Measurements from ENCODE around the gene ZNF879.

ZNF879 gene

DNA sequence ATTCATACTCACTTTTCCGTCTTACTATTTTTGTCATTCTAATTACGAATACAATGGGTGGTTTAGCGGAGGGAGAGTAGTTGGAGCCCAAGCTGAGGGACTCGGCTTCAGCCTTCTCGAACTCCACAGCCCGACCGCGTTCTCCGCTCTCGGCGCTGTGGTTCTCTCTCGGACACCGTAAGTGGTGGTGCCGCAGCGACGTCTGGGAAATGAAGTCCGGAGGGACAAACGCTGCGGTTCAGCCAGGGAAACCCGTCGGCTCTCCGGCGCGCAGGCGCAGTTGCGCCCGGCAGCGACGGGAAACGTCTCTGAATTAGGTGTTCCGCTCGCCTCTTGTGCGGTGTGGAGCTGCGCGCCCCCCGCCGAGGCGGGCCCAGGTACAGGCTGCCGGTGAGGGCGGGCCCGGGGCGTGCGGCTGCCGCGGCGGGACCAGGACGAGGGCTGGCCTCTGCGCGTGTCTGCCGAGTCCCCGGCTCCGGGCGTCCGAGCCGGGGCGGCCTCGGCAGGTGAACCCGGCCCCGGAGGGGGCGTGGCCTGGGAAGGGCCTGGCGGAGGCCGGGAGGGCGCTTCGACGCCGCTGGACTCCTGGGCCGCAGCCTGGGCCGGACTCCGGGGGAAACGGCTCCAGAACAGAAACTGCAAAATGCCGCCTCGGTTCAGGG, at the start of gene ZNF879:
TSS of gene ZNF879 (plus strand) at position 277 of the 662 bp plus-strand sequence. CDS start 1,201 bp downstream, outside the sequence.
- peak; percentile 80 to 91 for DNase-seq

- DNase-seq: no peak
Observed at GRCh38 chr5:178981381-178981780, 42.2 kb upstream of the ZNF879 start.

DNA sequence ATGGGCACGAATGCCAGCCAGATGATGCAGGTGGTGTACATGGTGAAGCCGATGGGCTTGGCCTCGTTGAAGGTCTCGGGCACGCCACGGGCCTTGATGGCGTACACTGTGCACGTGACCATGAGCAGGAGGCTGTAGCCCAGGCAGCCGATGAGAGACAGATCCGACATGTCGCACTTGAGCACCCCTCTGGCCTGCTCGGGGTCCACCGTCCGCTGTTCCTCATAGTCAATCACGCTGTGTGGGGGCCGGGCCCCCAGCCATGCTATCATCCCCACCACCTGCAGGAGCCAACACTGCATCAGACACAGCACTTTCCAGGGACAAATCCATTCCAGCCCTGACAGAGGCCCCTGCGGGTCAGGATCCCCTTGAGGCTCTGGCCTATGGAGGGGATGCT, 40.7 kb upstream of the ZNF879 start:
- DNase-seq: no peak

- no peak for DNase-seq
Observed at GRCh38 chr5:178983728-178984127, 39.9 kb upstream of the ZNF879 start.

DNA sequence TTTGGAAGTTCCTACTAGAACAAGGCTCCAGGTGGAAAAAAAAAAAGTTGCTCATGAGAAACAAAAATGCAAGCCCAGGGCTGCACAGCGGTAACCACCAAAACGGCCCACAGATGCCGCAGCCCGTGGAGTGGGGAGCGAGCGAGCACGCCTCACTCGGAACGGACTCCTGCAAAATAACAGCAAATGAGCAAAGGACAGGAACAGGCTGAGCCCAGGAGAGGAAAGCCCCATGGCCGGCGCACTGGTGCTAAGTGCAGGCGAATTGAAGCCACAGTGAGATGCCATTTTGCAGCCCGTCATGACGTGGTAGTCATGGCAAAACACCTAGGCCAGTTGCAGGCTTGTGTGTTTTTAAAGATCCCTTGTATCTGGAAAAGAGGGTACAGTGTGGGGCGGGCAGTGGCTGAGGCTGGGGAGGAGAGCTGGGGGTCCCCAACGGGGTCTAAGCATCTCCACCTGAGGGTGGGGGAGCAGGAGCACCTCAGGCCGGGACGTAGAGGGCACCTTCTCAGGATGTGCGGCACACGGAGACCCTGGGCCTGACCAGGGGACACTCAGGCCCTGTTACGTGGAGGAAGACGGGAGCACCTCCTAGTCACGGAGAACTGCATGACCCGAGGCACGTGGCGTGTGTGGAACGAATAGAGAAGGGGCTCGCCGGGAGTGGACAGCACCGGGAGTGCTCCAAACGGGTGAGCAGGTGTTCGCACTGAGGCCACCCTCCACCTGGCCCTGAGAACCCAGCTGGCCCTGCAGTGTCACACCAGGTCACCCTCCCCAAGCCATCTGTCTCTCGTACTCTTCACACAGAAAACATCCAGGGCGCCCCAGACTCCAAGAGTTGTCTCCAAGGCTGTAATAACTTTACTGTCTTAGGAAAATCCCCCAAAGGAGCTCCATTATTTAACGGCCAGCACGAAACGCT, 39.2 kb upstream of the ZNF879 start:
- no peak for DNase-seq

DNA sequence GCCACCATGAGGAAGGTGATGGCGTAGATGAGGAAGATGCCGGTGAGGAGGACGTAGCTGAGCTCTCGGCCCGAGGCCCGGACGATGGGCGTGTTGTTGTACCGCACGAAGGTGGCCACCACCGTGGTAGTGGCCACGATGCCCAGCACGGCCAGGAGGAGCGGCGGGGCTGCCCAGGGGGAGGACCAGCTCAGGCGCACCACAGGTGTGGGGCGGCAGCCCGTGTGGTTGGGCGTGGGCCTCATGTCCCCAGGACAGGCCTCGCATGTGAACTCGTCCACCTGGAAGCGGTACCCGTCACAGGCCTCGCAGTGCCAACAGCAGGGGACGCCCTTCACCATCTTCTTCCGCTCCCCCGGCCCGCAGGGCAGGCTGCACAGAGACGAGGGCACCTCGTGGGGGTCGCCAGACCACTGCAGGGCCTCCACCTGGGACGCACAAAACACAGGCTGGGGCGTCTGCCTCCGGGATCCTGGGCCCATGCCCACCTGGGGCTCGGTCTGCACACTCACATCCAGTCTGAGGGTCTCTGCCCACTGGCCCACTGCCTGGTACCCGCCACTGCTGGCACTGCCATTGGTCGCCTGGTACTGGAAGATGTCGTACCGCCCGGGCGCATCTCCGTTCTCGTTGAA, 37.2 kb upstream of the ZNF879 start:
- no peak for DNase-seq

DNA sequence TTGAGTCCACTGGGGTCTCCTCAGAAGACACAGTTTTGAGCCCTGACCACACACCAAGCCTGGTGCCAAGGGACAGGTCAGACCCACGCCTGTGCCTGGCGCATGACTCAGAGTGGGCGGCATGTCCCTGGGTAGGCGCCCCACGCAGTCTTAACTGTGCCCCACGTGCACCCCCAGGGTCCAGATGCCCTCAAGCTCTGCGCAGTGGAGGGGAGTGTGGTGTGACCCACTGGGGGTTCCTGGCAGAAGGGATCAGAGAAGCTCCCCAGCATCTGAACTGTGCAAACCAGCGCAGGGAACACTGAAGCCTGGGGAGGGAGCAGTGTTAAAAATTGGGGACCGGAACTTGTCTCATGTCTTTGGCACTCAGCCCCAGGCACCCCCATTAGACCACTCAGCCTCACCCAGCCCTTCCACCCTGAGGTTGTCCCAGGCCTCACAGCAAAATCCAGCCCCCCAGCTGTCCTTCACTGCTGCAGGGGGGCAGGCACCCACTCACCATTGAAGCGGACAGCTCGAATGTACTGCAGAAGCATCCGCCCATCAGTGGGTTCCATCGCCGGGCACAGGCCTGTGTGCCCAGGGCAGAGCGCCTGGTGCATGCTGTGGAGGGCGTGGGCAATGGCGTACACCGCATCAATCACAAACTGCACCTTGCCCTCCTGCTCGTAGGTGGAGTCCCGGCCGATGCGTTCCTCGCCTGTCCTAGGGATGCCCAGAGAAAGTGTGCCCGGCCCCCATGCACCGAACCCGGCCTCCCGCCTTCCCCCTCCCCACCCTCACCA, 35.0 kb upstream of the ZNF879 start:
- DNase-seq: no peak

DNA sequence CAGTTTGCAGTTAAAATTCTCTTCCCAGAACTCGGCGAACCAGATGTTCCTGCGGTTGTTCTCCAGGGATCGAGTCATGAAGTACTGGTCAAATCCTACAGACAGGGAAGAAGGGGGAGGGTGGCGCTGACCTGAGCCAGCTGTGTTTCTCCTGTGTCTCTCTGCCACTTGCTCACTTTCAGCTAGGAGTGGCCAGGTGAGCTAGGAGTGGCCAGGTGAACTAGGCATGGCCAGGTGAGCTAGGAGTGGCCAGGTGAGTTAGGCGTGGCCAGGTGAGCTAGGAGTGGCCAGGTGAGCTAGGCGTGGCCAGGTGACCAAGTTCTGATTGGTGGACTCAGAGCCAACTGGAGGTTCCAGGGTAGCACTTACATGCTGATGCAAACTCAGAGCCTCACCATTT, 34.3 kb upstream of the ZNF879 start:
- DNase-seq: no peak

GRCh38 chr5:178990491-178990890, 33.1 kb upstream of the ZNF879 start:
- no peak for DNase-seq

- no peak for DNase-seq
Observed at GRCh38 chr5:178991190-178992145, 32.1 kb upstream of the ZNF879 start.

GRCh38 chr5:178992291-178992895, 31.2 kb upstream of the ZNF879 start:
- DNase-seq: no peak

- no peak for DNase-seq
Observed at GRCh38 chr5:178993236-178993765, 30.3 kb upstream of the ZNF879 start.

- DNase-seq: no peak
Observed at GRCh38 chr5:178993955-178994579, 29.5 kb upstream of the ZNF879 start.

- DNase-seq: no peak
Observed at GRCh38 chr5:178994580-178995340, 28.8 kb upstream of the ZNF879 start, which contains the start of gene GRM6. GRM6 (minus strand) TSS chr5:178995320; CDS start chr5:178994944, 376 bp downstream.

DNA sequence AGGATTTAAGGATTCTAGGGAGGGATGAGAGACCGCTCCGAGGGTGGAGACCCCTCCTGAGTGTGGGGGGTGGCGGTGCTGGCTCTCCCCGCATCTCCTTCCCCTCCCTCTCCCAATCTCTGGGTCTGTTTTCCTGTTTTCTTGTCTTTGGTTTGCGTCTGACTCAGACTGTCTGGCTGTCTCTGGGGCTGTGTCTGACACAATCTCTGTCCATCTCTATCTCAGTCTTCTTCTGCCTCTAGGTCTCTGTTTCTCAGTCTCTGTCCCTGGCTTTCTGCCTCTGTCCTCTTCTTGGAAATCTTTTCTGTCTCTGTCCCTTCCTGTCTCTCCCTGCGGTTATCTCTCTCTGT, 28.3 kb upstream of the ZNF879 start:
- DNase-seq: no peak

- DNase-seq: no peak
Observed at GRCh38 chr5:178996156-178996555, 27.4 kb upstream of the ZNF879 start.

DNA sequence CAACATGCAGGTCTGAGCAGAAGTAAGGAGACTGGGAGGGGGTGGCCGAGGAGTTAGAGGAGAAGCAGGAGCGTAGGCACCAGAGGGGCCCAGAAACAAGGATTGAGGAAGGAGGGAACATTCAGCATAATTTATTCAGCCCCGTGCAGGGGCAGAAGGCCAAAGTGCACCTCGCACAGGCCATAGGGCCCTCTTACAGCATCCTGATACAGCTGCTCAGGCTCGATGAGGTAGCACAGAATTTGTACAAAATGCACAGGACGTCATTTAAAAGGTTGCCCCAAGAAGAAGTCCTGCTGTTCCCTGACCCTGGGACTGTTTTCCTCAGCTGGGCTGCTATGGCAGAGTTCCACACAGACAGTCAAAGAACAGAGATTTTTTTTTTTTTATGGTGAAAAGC, 26.4 kb upstream of the ZNF879 start:
- DNase-seq: no peak

DNA sequence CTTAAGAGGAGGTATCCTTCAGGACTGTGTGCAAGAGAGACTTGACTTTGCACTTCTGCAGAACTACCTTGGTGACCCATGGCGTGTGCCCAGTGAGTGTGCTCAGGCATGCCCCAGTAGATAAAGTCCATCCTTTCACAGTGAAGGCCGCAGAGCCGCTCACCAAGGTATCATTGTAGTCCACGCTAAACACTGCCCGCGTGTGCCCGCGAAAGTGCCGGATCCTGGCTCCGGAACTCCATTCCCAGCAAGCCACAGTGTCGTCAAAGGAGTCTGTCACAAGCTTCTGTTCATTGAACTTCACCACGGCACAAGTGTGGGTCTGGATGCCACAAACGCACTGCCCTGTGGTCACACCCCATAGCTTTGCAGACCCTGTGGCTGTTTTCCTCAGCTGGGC, 25.2 kb upstream of the ZNF879 start:
- DNase-seq: no peak

- no peak for DNase-seq
Observed at GRCh38 chr5:179006564-179006963, 17.0 kb upstream of the ZNF879 start.

DNA sequence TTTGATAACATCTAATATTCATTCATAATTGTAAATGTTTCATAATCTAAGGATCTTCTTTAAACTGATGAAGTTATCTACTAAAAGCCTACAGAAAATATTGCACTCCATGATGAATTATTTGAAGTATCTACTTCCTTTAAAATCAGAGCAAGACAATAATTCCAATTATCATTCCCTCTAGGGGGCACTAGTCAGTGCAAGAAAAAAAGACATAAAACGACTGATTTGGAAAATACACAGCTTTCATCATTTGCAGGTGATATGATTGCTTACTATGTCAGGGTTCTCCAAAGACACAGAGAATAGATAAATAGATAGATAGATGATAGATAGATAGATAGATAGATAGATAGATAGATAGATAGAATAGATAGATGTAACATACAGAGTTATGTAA, 14.9 kb upstream of the ZNF879 start:
- no peak for DNase-seq

Data from NCI-H446 (cell line).